HEK293T (cell line): ENCODE results near the gene MYO1A.

ENCODE experiments used
- ARNT ChIP-seq: fragments of 450-650 bp; IDR thresholded peaks from 2 replicates; pipeline ENCODE4 v1.6.1; 2017; ENCODE audit warnings: mild to moderate bottlenecking
- BHLHE40 ChIP-seq: fragments of 450-650 bp; IDR thresholded peaks from 2 replicates; pipeline ENCODE4 v1.6.1; 2016; ENCODE audit warnings: mild to moderate bottlenecking, moderate library complexity, borderline replicate concordance
- ELF4 ChIP-seq: fragments of 450-650 bp; IDR thresholded peaks from 2 replicates; pipeline ENCODE4 v1.6.1; 2017; ENCODE audit warnings: antibody characterized with exemption
- FOXA1 ChIP-seq: fragments of 450-650 bp; IDR thresholded peaks from 2 replicates; pipeline ENCODE4 v1.6.1; 2016; ENCODE audit warnings: mild to moderate bottlenecking
- FOXM1 ChIP-seq: fragments of 450-650 bp; IDR thresholded peaks from 2 replicates; pipeline ENCODE4 v1.6.1; 2017; ENCODE audit warnings: mild to moderate bottlenecking, borderline replicate concordance
- HDGF ChIP-seq: fragments of 450-650 bp; IDR thresholded peaks from 2 replicates; pipeline ENCODE4 v1.6.1; 2017; ENCODE audit warnings: antibody characterized with exemption, borderline replicate concordance
- L3MBTL2 ChIP-seq: fragments of 450-650 bp; conservative IDR thresholded peaks from 2 replicates; pipeline ENCODE4 v1.6.1; 2016; ENCODE audit warnings: mild to moderate bottlenecking
- NFRKB ChIP-seq: fragments of 450-650 bp; IDR thresholded peaks from 2 replicates; pipeline ENCODE4 v1.6.1; 2016; ENCODE audit warnings: mild to moderate bottlenecking, moderate library complexity
- PKNOX1 ChIP-seq: fragments of 450-650 bp; IDR thresholded peaks from 2 replicates; pipeline ENCODE4 v1.6.1; 2016
- SP1 ChIP-seq: fragments of 450-650 bp; IDR thresholded peaks from 2 replicates; pipeline ENCODE4 v1.6.1; 2017
- SUZ12 ChIP-seq: fragments of 450-650 bp; IDR thresholded peaks from 2 replicates; pipeline ENCODE4 v1.6.1; 2016; ENCODE audit warnings: mild to moderate bottlenecking
- TARDBP ChIP-seq: fragments of 450-650 bp; IDR thresholded peaks from 2 replicates; pipeline ENCODE4 v1.6.1; 2016
- ZNF384 ChIP-seq: fragments of 450-650 bp; IDR thresholded peaks from 2 replicates; pipeline ENCODE4 v1.6.1; 2016

- TF ChIP-seq ARNT = no peak
- TF ChIP-seq HDGF = no peak
- TF ChIP-seq FOXM1 = no peak
- TF ChIP-seq SP1 = no peak
- no peak for TF ChIP-seq ELF4
- TF ChIP-seq L3MBTL2 = no peak
- no peak for TF ChIP-seq BHLHE40
- TF ChIP-seq SUZ12 = no peak
- TF ChIP-seq FOXA1 = no peak
- TF ChIP-seq ZNF384 = no peak
- TF ChIP-seq NFRKB = no peak
- no peak for TF ChIP-seq PKNOX1
- no peak for TF ChIP-seq TARDBP
These were observed 30.9 kb upstream of the MYO1A start for GRCh38 chr12:57080855-57081254.
